Fibroblast of villous mesenchyme (primary cell): ENCODE data around the gene TEX54. TPM values are rescaled to one million over a fixed set of nuclear protein-coding genes. Genes with fewer than 3 reads are reported as not detected.

Experiments
- DNase-seq: peaks from one replicate; pipeline ENCODE4 v3.0.0-alpha.2; 2010; ENCODE audit warnings: low read depth
- H3K4me3 ChIP-seq: 2 replicates; pipeline ENCODE4 v1.5.1; 2011; ENCODE audit warnings: low read depth, mild to moderate bottlenecking, low read length
- CTCF ChIP-seq: IDR thresholded peaks from 2 replicates; pipeline ENCODE4 v1.5.1; 2012; ENCODE audit warnings: low read depth, mild to moderate bottlenecking, low read length; ENCODE audit not compliant: insufficient read depth
- total RNA-seq: library from RNA; depleted of rRNA; stranded (reverse); fragments of >200 nt; gene quantifications from 2 replicates; pipeline ENCODE4 v1.2.3, GENCODE V29; 2012

TEX54 gene
- total RNA-seq = not detected in 2 replicates

- H3K4me3 ChIP-seq = peak within 1 kb of the TSS; percentile 94
- no peak for TF ChIP-seq CTCF
- no peak for DNase-seq
Observed at GRCh38 chr11:62832336-62833234, at the start of gene TEX54. Gene TEX54 (minus strand): TSS chr11:62832841.

- DNase-seq = no peak
- H3K4me3 ChIP-seq = peak overlapping the region; percentile 93
- no peak for TF ChIP-seq CTCF
Observed at GRCh38 chr11:62882431-62882749, 49.7 kb upstream of the TEX54 start.

- no peak for TF ChIP-seq CTCF
- peak; percentile 99 for DNase-seq
- H3K4me3 ChIP-seq = peak overlapping the region; percentile 93
Observed at GRCh38 chr11:62881579-62882430, 49.2 kb upstream of the TEX54 start.

GRCh38 chr11:62880803-62881578 lies 48.4 kb upstream of the TEX54 start, which contains the start of gene SLC3A2:
Gene SLC3A2 (plus strand): TSS chr11:62880896. CDS start chr11:62881024, 128 bp downstream.
- peak; percentile 89 for DNase-seq
- peak; percentile 36 for TF ChIP-seq CTCF
- H3K4me3 ChIP-seq = peak within 1 kb of the TSS; percentile 93

- H3K4me3 ChIP-seq = peak overlapping the region; percentile 93
- peak; percentile 67 for DNase-seq
- TF ChIP-seq CTCF = no peak
Observed at GRCh38 chr11:62880231-62880802, 47.7 kb upstream of the TEX54 start.

- peak overlapping the region; percentile 93 for H3K4me3 ChIP-seq
- DNase-seq = no peak
- no peak for TF ChIP-seq CTCF
Observed at GRCh38 chr11:62879235-62879978, 46.8 kb upstream of the TEX54 start.
